Activated CD4-positive, alpha-beta memory T cell treated with anti-CD3 and anti-CD28 coated beads for 36 hours (primary cell): ENCODE measurements around the gene DAGLB. TPM values are rescaled to one million over a fixed set of nuclear protein-coding genes. Genes with fewer than 3 reads are reported as not detected.

Experiments
- CTCF ChIA-PET: fragments of 350-600 bp; sonication (Branson Sonifier 250); formaldehyde crosslinking; loops from one replicate; lab custom pipeline; 2021; ENCODE audit warnings: antibody characterized with exemption, inconsistent platforms; lab: Charles Lee
- POLR2A ChIA-PET: fragments of 350-600 bp; sonication (Branson Sonifier 250); formaldehyde crosslinking; loops from one replicate; lab custom pipeline; 2021; ENCODE audit warnings: antibody characterized with exemption; lab: Charles Lee
- DNase-seq: peaks from one replicate; pipeline ENCODE4 v3.0.0-alpha.2; 2020
- H3K27ac Mint-ChIP-seq: one replicate; pipeline ENCODE4 v1.8.0; 2021; ENCODE audit warnings: mixed read lengths
- H3K27me3 Mint-ChIP-seq: one replicate; pipeline ENCODE4 v1.8.0; 2021; ENCODE audit warnings: mixed read lengths
- H3K36me3 Mint-ChIP-seq: one replicate; pipeline ENCODE4 v1.8.0; 2021; ENCODE audit warnings: mixed read lengths
- H3K4me1 Mint-ChIP-seq: one replicate; pipeline ENCODE4 v1.8.0; 2021; ENCODE audit warnings: low read depth, mixed read lengths
- H3K4me3 Mint-ChIP-seq: one replicate; pipeline ENCODE4 v1.8.0; 2021; ENCODE audit warnings: mild to moderate bottlenecking, mixed read lengths
- H3K9me3 Mint-ChIP-seq: one replicate; pipeline ENCODE4 v1.8.0; 2021; ENCODE audit warnings: mixed read lengths
- intact Hi-C: fragments of 100-400 bp; cut with micrococcal nuclease; formaldehyde crosslinking; loops from one replicate; pipeline ENCODE4 v1.15.1; 2023
- total RNA-seq, 2 experiments: library from RNA; stranded (reverse); gene quantifications; one replicate each; pipeline ENCODE4 v1.2.3, GENCODE V29; 2021

DAGLB gene
- total RNA-seq, 2 experiments from 2014 or later: 12.8 to 13.6 TPM

DNA sequence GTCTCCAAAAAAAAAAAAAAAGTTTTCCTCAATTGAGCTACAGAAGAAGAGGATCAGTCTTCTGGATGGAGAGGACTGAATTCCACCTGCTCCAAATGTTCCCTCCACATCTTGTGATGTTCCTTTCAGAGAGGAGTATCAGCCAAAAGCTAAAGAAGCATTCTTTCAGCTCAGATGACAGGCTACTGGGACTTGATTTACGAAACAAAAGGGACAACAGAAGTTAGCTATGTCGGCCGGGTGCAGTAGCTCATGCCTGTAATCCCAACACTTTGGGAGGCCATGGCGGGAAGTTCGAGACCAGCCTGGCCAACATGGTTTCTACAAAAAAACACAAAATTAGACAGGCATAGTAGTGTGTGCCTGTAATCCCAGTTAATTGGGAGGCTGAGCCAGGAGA is 7.4 kb downstream of the DAGLB start:
- ChIA-PET CTCF (interaction anchor here (0.6 kb wide), 2 partner anchors 39 to 150 kb away, joined by 3 to 4 read pairs; no protein-coding TSS in a partner anchor), POLR2A (interaction anchor here (0.6 kb wide), 1 partner anchor 151 kb away, joined by 3 read pairs; no protein-coding TSS in a partner anchor)
- DNase-seq: no peak
- peaks cover 27% of the 10 kb centered on the region for H3K36me3 Mint-ChIP-seq
- H3K4me3 Mint-ChIP-seq: no peak overlapping the region
- peaks cover 50% of the 10 kb centered on the region for H3K4me1 Mint-ChIP-seq
- no peak overlapping the region for H3K27ac Mint-ChIP-seq
- no peaks in the 10 kb centered on the region for H3K27me3 Mint-ChIP-seq
- intact Hi-C loops: no loop called here
- no peaks in the 10 kb centered on the region for H3K9me3 Mint-ChIP-seq

DNA sequence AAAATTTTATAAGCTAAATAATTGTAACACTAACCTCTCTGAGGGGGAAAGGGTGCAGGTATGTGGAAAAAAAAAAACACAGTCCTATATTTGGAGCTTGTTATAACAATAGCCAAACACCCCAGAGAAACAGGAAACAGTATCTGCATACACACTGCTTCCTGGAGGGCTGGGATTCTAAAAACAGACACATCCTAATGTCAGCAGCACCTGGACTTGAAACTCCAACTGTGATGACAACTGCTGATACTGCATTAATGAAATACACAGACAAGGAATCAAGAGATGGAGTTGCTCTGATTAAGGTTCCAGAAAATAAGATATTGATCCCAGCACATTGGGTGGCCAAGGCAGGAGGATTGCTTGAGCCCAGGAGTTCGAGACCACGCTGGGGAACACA is 9.3 kb downstream of the DAGLB start:
- Mint-ChIP-seq H3K4me1 (peaks cover 41% of the 10 kb centered on the region), H3K36me3 (peaks cover 16% of the 10 kb centered on the region), H3K9me3 (no peaks in the 10 kb centered on the region), H3K27me3 (no peaks in the 10 kb centered on the region), H3K4me3 (no peak overlapping the region), H3K27ac (no peak overlapping the region)
- intact Hi-C loops: no loop called here
- POLR2A ChIA-PET: interaction anchor here (2.1 kb wide), 1 partner anchor 9 kb away, joined by 6 read pairs; the partner anchor contains the start of gene DAGLB
- DNase-seq: no peak
- CTCF ChIA-PET: interaction anchor here (1.4 to 2.0 kb wide), 2 partner anchors 9 to 20 kb away, joined by 5 to 11 read pairs; partner anchors contain the start of gene DAGLB

DNA sequence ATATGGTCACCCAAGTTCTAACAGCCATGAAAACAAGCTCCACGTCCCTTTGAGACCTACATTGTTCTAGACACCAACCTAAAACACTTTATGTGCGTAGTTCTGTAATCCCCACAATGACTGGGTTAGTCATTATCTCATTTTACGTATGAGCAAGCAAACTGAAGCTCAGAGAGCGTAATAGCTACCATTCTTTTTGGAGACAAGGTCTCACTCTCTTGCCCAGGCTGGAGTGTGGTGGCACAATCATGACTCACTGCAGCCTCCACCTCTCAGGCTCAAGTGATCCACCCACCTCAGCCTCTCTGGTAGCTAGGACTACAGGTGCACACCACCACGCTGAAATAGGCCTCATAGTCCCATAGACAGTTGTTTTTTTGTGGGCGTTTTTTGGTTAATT is 10.5 kb downstream of the DAGLB start:
- POLR2A ChIA-PET: interaction anchor here (0.5 to 2.1 kb wide), 4 partner anchors 8 to 263 kb away, joined by 3 to 6 read pairs (median 4); partner anchors contain the start of gene DAGLB
- H3K36me3 Mint-ChIP-seq: peaks cover 10% of the 10 kb centered on the region
- no peaks in the 10 kb centered on the region for H3K9me3 Mint-ChIP-seq
- DNase-seq: peak; percentile 61
- H3K4me1 Mint-ChIP-seq: peaks cover 36% of the 10 kb centered on the region
- intact Hi-C loops: no loop called here
- H3K27ac Mint-ChIP-seq: no peak overlapping the region
- CTCF ChIA-PET: interaction anchor here (0.6 to 2.0 kb wide), 6 partner anchors 9 to 1684 kb away, joined by 3 to 11 read pairs (median 4); partner anchors contain the start of gene DAGLB
- H3K4me3 Mint-ChIP-seq: no peak overlapping the region
- H3K27me3 Mint-ChIP-seq: no peaks in the 10 kb centered on the region

DNA sequence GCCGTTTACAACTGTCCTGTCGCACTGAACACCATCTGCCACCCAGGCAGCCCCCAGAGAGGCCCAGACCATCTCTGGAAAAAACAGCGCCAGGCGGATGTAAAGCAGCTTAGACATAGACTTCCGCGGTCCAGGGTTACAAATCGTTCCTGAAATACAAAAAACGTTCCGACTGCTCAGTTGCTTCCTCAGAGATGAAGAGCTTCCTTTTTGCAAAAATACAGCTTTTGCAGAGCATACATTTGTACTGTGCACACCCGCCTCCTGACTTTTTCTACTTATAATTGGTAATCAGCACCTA is 11.4 kb downstream of the DAGLB start:
- intact Hi-C loops: no loop called here
- ChIA-PET CTCF (interaction anchor here (0.5 to 1.6 kb wide), 6 partner anchors 8 to 528 kb away, joined by 3 to 6 read pairs (median 3); partner anchors contain the start of gene DAGLB), POLR2A (interaction anchor here (1.9 kb wide), 1 partner anchor 9 kb away, joined by 5 read pairs; no protein-coding TSS in a partner anchor)
- Mint-ChIP-seq H3K27ac (peak overlapping the region; percentile 69), H3K36me3 (peaks cover 7% of the 10 kb centered on the region), H3K27me3 (no peaks in the 10 kb centered on the region), H3K4me1 (peaks cover 33% of the 10 kb centered on the region), H3K4me3 (peak overlapping the region; percentile 28), H3K9me3 (no peaks in the 10 kb centered on the region)
- peak; percentile 54 for DNase-seq

DNA sequence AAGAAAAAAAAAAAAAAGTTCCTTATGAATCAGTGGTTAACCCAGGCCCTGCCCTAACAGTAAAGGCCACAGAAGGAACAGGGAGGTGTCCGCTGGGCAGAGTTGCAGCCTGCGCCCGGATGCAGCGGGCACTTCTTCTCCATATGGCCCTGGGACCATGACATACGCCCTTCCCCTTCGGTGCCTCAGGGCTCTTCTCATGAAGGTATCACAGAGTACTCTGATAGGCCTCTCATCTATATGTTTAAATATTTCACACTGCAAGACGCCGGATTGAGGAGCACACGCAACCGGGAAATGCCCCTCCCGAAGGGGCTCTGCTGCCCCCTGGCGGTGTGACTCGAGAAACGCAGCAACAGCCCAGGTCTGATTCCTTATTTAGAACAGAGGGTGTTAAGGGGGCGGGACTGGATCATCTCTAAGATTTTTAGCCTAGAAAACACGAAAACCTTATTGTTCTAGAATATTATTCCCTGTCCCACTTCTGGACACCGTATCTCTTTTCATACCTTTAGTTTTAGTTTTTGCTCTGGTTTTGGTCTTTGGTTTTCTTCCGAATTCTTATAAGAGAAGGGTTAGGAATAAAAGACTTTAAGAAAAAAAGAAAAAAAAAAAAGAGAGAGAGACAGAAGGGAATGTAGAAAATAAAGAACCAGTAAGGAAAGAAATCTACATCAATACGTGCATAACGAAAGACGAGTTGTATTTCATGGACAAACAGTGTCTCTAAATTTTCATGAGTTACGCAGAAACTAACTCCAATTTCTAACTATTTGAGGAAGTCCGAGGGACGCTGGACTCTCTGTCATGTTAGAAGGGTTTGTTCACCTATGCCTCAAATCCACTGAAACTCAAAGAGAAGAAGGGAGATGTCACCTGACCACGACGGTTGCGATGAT is 12.0 kb downstream of the DAGLB start:
- intact Hi-C loops: loop anchor here (1.0 to 2.0 kb wide), 2 partner anchors 12 to 425 kb away; partner anchors contain the start of gene DAGLB
- Mint-ChIP-seq H3K4me1 (peaks cover 33% of the 10 kb centered on the region), H3K36me3 (peaks cover 7% of the 10 kb centered on the region), H3K27ac (peak overlapping the region; percentile 69), H3K4me3 (peak overlapping the region; percentile 28), H3K9me3 (no peaks in the 10 kb centered on the region), H3K27me3 (no peaks in the 10 kb centered on the region)
- DNase-seq: peak; percentile 92
- ChIA-PET POLR2A (interaction anchor here (1.9 kb wide), 1 partner anchor 9 kb away, joined by 5 read pairs; no protein-coding TSS in a partner anchor), CTCF (interaction anchor here (0.5 to 1.7 kb wide), 7 partner anchors 7 to 113 kb away, joined by 3 to 6 read pairs (median 4); partner anchors contain the start of gene DAGLB)

DNA sequence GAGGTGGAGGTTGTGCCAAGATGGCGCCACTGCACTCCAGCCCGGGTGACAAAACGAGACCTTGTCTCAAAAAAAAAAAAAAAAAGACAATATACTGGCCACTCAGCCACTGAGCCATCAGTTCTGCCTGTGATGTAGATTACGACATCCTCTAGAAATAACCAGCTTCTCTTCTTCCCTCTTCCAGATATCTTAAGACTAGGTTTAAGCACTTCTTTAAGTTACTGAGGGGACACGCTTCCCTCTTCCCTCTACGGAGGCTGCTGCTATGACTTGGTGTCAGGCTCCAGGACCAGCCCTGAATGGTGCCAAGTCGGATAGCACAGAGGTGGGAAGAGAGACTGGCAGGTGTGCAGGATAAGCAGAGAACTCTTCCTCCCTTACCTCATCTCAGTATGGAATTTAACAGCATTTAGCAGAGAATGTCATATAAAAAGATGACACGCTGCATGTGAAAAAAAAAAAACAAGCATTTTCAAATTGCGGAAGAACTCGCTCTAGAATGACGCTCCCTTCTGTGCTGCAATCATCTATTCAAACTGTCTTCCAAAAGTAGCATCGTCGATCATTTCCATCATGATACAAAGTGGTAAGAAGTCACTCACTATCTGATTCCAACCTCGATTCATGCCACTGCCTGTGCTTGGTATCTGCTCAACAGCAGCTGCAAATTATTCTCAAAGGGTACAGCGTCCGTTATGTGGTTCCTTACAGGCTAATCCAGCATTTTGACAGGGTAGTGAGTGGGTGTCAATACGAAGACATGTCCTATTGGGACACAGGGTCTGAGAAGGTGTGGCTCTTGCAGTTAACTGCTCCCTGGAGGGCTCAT is 13.8 kb downstream of the DAGLB start:
- intact Hi-C loops: loop anchor here (2.0 kb wide), 1 partner anchor 423 kb away; no protein-coding TSS in a partner anchor
- Mint-ChIP-seq H3K27ac (no peak overlapping the region), H3K4me3 (no peak overlapping the region), H3K36me3 (peaks cover 3% of the 10 kb centered on the region), H3K4me1 (peaks cover 29% of the 10 kb centered on the region), H3K27me3 (no peaks in the 10 kb centered on the region), H3K9me3 (no peaks in the 10 kb centered on the region)
- ChIA-PET POLR2A (no interaction called here), CTCF (interaction anchor here (0.6 to 1.7 kb wide), 3 partner anchors 9 to 413 kb away, joined by 4 read pairs; no protein-coding TSS in a partner anchor)
- no peak for DNase-seq

DNA sequence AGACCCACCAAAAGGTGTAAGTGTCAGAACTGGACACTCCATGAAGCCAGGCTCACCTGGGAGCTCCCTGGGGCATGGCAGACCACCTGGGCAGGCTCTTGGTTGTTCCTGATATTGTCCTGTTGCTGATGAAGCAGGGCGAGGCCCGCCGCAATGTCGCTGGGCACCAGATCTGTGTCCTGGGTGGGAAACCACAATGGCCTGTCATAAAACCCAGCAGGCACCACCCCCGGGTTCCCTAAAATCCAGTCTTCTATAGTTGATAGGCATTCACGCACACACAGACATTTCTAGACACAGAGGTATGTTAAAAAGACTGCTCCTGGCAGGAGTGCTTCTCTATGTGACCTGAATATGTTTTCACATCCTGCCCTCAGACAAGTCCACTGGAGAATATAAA is 15.0 kb downstream of the DAGLB start:
- no peak overlapping the region for H3K4me3 Mint-ChIP-seq
- no peak for DNase-seq
- ChIA-PET CTCF (no interaction called here), POLR2A (no interaction called here)
- no peaks in the 10 kb centered on the region for H3K27me3 Mint-ChIP-seq
- H3K4me1 Mint-ChIP-seq: peaks cover 20% of the 10 kb centered on the region
- peaks cover 3% of the 10 kb centered on the region for H3K36me3 Mint-ChIP-seq
- no peaks in the 10 kb centered on the region for H3K9me3 Mint-ChIP-seq
- intact Hi-C loops: no loop called here
- H3K27ac Mint-ChIP-seq: no peak overlapping the region

DNA sequence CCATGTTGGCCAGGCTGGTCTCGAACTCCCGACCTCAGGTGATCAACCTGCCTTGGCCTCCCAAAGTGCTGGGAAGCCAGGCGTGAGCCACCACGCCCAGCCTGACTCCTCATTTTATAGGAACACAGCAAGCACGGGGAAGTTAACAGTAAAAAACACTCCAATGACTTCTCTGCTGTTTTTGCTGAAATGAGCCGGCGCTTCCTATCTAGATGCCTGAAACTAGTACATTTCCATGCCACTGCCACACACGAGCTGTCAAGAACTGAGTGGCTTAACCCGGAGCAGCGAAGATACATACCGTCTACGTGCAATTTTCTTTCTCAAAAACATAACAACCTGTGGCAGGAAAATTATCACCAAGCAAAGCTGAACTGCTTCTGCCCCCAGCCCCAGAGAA is 16.8 kb downstream of the DAGLB start:
- Mint-ChIP-seq H3K27me3 (no peaks in the 10 kb centered on the region), H3K36me3 (peaks cover 7% of the 10 kb centered on the region), H3K4me3 (no peak overlapping the region), H3K9me3 (no peaks in the 10 kb centered on the region), H3K4me1 (peaks cover 6% of the 10 kb centered on the region), H3K27ac (no peak overlapping the region)
- intact Hi-C loops: no loop called here
- no peak for DNase-seq
- POLR2A ChIA-PET: no interaction called here
- CTCF ChIA-PET: no interaction called here

DNA sequence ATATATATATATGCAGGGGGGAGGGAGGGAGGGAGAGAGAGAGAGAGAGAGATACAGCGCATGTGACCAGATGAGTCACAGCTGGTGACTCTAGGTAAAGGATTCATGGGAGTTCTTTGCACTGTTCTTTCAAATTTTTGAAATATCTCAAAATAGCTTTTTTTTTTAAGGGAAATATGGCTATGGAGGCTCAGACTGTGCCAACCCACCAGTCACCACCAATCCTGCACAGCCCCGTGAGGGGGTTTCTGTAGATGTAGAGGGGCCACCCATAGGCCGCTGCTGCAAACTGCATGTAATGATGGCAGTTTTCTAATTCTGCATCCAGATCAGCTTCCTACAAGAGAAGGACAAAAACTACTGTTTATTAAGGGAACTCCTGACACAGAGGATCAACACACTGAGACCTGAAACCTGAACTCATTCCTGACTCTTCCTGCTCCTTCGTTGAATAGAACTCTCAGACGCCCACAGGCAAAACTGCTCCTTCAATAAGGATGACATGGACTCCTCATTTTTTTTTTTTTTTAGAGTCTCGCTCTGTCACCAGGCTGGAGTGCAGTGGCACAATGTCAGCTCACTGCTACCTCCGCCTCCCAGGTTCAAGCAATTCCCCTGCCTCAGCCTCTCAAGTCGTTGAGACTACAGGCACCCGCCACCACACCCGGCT is 17.3 kb downstream of the DAGLB start:
- no peak for DNase-seq
- Mint-ChIP-seq H3K27me3 (no peaks in the 10 kb centered on the region), H3K9me3 (no peaks in the 10 kb centered on the region), H3K4me1 (peaks cover under 1% of the 10 kb centered on the region), H3K27ac (no peak overlapping the region), H3K36me3 (peaks cover 5% of the 10 kb centered on the region), H3K4me3 (no peak overlapping the region)
- POLR2A ChIA-PET: no interaction called here
- CTCF ChIA-PET: interaction anchor here (0.6 kb wide), 1 partner anchor 14 kb away, joined by 3 read pairs; no protein-coding TSS in a partner anchor
- intact Hi-C loops: no loop called here

DNA sequence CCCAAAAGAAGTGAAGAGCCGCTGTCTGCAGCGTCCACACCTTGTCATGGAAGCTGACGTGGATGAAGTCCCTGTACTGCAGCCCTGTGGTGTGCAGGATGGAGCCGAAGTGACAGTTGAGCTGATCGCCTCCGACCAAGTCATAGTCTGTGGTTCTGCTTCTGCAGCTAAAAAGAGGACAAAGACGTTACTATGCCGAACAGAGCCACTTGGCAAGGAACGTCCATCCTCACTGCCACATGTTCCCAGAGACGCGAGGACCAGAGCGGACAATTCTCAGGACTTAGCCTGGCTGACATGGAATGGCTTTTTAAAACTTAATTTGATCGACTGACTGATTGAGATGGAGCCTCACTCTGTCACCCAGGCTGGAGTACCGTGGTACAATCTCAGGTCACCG is 21.8 kb downstream of the DAGLB start:
- Mint-ChIP-seq H3K9me3 (no peaks in the 10 kb centered on the region), H3K4me3 (no peak overlapping the region), H3K36me3 (peaks cover 11% of the 10 kb centered on the region), H3K4me1 (peaks cover 9% of the 10 kb centered on the region), H3K27ac (no peak overlapping the region), H3K27me3 (no peaks in the 10 kb centered on the region)
- POLR2A ChIA-PET: no interaction called here
- CTCF ChIA-PET: no interaction called here
- no peak for DNase-seq
- intact Hi-C loops: no loop called here

DNA sequence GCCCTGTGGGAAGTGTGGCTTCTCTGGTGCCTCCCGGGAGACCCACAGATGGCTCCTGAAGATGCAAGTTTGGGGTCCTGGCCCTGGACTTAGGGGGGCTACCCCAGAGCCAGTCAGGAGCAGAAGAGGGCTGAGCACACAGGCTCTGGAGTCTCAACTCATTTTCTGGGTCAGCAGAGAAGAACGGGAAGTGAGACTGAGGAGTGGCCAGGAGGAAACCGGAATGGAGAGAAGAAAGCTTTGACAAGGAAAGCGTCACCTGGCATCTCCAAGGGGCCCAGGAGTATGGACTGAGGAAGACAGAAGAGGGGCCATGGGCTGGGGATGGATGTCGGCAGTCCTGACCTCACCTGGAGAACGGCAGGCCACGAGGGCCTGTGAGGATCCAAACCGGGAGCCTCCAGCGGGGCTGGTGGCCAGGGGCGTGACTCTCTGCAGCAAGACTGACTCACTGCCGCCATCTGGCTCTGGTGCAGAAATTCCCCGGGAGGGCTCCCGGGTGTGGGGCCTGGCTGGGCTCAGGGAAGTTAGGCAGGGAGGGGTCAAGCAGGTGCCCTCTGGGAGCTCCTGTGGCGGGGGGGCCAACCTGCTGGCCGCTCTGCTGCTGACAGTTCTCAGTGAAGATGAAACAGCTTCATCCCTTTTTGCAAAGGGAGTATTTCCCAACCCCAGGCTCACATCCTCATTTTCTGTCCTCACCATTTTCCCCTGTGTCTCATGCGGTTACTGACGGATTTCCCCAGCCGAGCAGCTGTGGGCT is 23.6 kb downstream of the DAGLB start:
- Mint-ChIP-seq H3K9me3 (no peaks in the 10 kb centered on the region), H3K27ac (no peak overlapping the region), H3K4me3 (no peak overlapping the region), H3K36me3 (peaks cover 14% of the 10 kb centered on the region), H3K4me1 (peaks cover 9% of the 10 kb centered on the region), H3K27me3 (no peaks in the 10 kb centered on the region)
- POLR2A ChIA-PET: no interaction called here
- intact Hi-C loops: no loop called here
- CTCF ChIA-PET: no interaction called here
- DNase-seq: no peak
